IMR-90 (cell line): ENCODE data around the gene ZNF774. TPM values are rescaled to one million over a fixed set of nuclear protein-coding genes. Genes with fewer than 3 reads are reported as not detected.

Experiments
- ATAC-seq: fragments of 200-7000 bp; cut with Tn5 transposase; 2 replicates; pipeline ENCODE4 v1.9.1; 2020; ENCODE audit warnings: low read depth, mild to moderate bottlenecking, moderate library complexity
- BruUV-seq: library from RNA; stranded (reverse); fragments of 400-500 nt; replicated peaks from 2 replicates; lab custom pipeline; 2021; lab: Mats Ljungman, UMichigan
- CTCF ChIA-PET: fragments of 300-600 bp; formaldehyde crosslinking; extraction: SDS; loops from one replicate; lab custom pipeline; 2021; ENCODE audit warnings: antibody characterized with exemption; lab: Yijun Ruan, JAX
- POLR2A ChIA-PET: fragments of 300-600 bp; sonication (Branson Sonifier 250); formaldehyde crosslinking; loops from one replicate; lab custom pipeline; 2022; ENCODE audit warnings: antibody characterized with exemption; ENCODE audit not compliant: unreplicated experiment; lab: Charles Lee
- DNase-seq: peaks from one replicate; pipeline ENCODE4 v3.0.0; 2013
- H2AFZ ChIP-seq: replicated peaks from 2 replicates; pipeline ENCODE3; 2013; ENCODE audit warnings: low read length, mild to moderate bottlenecking; ENCODE audit not compliant: poor library complexity
- H2AK5ac ChIP-seq: 2 replicates; pipeline ENCODE4 v1.6.1; 2013; ENCODE audit warnings: low read depth, low read length, inconsistent platforms
- H2AK9ac ChIP-seq: replicated peaks from 2 replicates; pipeline ENCODE3; 2013; ENCODE audit warnings: mild to moderate bottlenecking, low read depth, low read length, moderate library complexity; ENCODE audit not compliant: poor library complexity
- H2BK120ac ChIP-seq: 2 replicates; pipeline ENCODE4 v1.6.1; 2013; ENCODE audit warnings: low read depth, low read length, inconsistent platforms
- H2BK15ac ChIP-seq: 3 replicates; pipeline ENCODE4 v1.6.1; 2013; ENCODE audit warnings: low read depth, low read length, inconsistent platforms
- H2BK20ac ChIP-seq: 2 replicates; pipeline ENCODE4 v1.6.1; 2013; ENCODE audit warnings: low read depth, mild to moderate bottlenecking, inconsistent platforms, low read length, moderate library complexity
- H2BK5ac ChIP-seq: 2 replicates; pipeline ENCODE4 v1.6.1; 2013; ENCODE audit warnings: mild to moderate bottlenecking, low read depth, low read length, inconsistent platforms; ENCODE audit not compliant: poor library complexity, severe bottlenecking
- H3K14ac ChIP-seq: replicated peaks from 2 replicates; pipeline ENCODE4 v1.6.1; 2013; ENCODE audit warnings: low read depth, low read length, inconsistent platforms
- H3K18ac ChIP-seq: 2 replicates; pipeline ENCODE4 v1.6.1; 2013; ENCODE audit warnings: low read depth, low read length, control low read depth
- H3K23ac ChIP-seq: 2 replicates; pipeline ENCODE4 v1.6.1; 2013; ENCODE audit warnings: low read depth, low read length, inconsistent platforms
- H3K27ac ChIP-seq: 2 replicates; pipeline ENCODE4 v1.5.1; 2013; ENCODE audit warnings: mild to moderate bottlenecking, control low read depth, low read length; ENCODE audit not compliant: insufficient read depth
- H3K27me3 ChIP-seq: 2 replicates; pipeline ENCODE4 v1.6.1; 2013; ENCODE audit warnings: low read length; ENCODE audit not compliant: control insufficient read depth, insufficient read depth
- H3K36me3 ChIP-seq: 2 replicates; pipeline ENCODE4 v1.6.1; 2013; ENCODE audit warnings: low read length, mixed read lengths; ENCODE audit not compliant: control insufficient read depth, insufficient read depth
- H3K4ac ChIP-seq: 2 replicates; pipeline ENCODE4 v1.6.1; 2013; ENCODE audit warnings: low read depth, low read length, inconsistent platforms
- H3K4me1 ChIP-seq: 2 replicates; pipeline ENCODE4 v1.6.1; 2013; ENCODE audit warnings: low read length, mixed read lengths; ENCODE audit not compliant: control insufficient read depth, insufficient read depth
- H3K4me2 ChIP-seq: 2 replicates; pipeline ENCODE4 v1.6.1; 2013; ENCODE audit warnings: low read depth, mild to moderate bottlenecking, control low read depth, low read length, moderate library complexity
- H3K4me3 ChIP-seq: 2 replicates; pipeline ENCODE4 v1.5.1; 2013; ENCODE audit warnings: low read depth, mild to moderate bottlenecking, control low read depth, low read length, moderate library complexity; ENCODE audit not compliant: insufficient read depth
- H3K56ac ChIP-seq: 2 replicates; pipeline ENCODE4 v1.6.1; 2013; ENCODE audit warnings: low read length, inconsistent platforms; ENCODE audit not compliant: insufficient read depth; ENCODE audit errors: extremely low read depth
- H3K79me1 ChIP-seq, 2 experiments: 2 replicates each; pipeline ENCODE4 v1.6.1; 2013; ENCODE audit warnings: low read length in 2 of 2, inconsistent platforms in 1 of 2, low read depth in 1 of 2
- H3K9ac ChIP-seq: 2 replicates; pipeline ENCODE4 v1.6.1; 2013; ENCODE audit warnings: low read depth, low read length, control low read depth
- H3K9me1 ChIP-seq: 2 replicates; pipeline ENCODE4 v1.6.1; 2013; ENCODE audit warnings: low read length, inconsistent platforms; ENCODE audit not compliant: insufficient read depth
- H3K9me3 ChIP-seq: 2 replicates; pipeline ENCODE4 v1.6.1; 2013; ENCODE audit warnings: low read length; ENCODE audit not compliant: control insufficient read depth, insufficient read depth
- H4K20me1 ChIP-seq: 2 replicates; pipeline ENCODE4 v1.6.1; 2013; ENCODE audit warnings: low read length, inconsistent platforms; ENCODE audit not compliant: insufficient read depth
- H4K5ac ChIP-seq: 2 replicates; pipeline ENCODE4 v1.6.1; 2013; ENCODE audit warnings: mild to moderate bottlenecking, low read depth, low read length, control low read depth
- H4K8ac ChIP-seq, 2 experiments: 2 replicates each; pipeline ENCODE4 v1.6.1; 2013; ENCODE audit warnings: low read depth in 2 of 2, low read length in 2 of 2, control low read depth in 1 of 2, inconsistent platforms in 1 of 2
- H4K91ac ChIP-seq: 2 replicates; pipeline ENCODE4 v1.6.1; 2013; ENCODE audit warnings: low read depth, low read length, inconsistent platforms; ENCODE audit not compliant: insufficient read depth
- BHLHE40 ChIP-seq: fragments of 150-350 bp; IDR thresholded peaks from 2 replicates; pipeline ENCODE4 v1.6.1; 2016; ENCODE audit warnings: mild to moderate bottlenecking, low read depth, low read length
- CEBPB ChIP-seq: IDR thresholded peaks from 2 replicates; pipeline ENCODE4 v1.6.1; 2012; ENCODE audit warnings: low read depth, low read length, improper control_type of control experiment
- CHD1 ChIP-seq: IDR thresholded peaks from 2 replicates; pipeline ENCODE4 v1.6.1; 2012; ENCODE audit warnings: low read depth, low read length, improper control_type of control experiment
- CTCF ChIP-seq: conservative IDR thresholded peaks from 2 replicates; pipeline ENCODE4 v1.5.1; 2012; ENCODE audit warnings: mild to moderate bottlenecking, low read depth, low read length, improper control_type of control experiment
- ELK1 ChIP-seq: fragments of 150-350 bp; IDR thresholded peaks from 2 replicates; pipeline ENCODE4 v1.6.1; 2016; ENCODE audit warnings: low read depth, mild to moderate bottlenecking, low read length, moderate library complexity, borderline replicate concordance
- FOS ChIP-seq: fragments of 150-350 bp; IDR thresholded peaks from 2 replicates; pipeline ENCODE4 v1.6.1; 2016; ENCODE audit warnings: low read depth, low read length
- MAZ ChIP-seq: IDR thresholded peaks from 2 replicates; pipeline ENCODE4 v1.6.1; 2012; ENCODE audit warnings: low read depth, mild to moderate bottlenecking, low read length, improper control_type of control experiment, moderate library complexity, borderline replicate concordance
- MXI1 ChIP-seq: IDR thresholded peaks from 2 replicates; pipeline ENCODE4 v1.6.1; 2012; ENCODE audit warnings: low read depth, mild to moderate bottlenecking, low read length, moderate library complexity, borderline replicate concordance
- NFE2L2 ChIP-seq: fragments of 150-350 bp; IDR thresholded peaks from 2 replicates; pipeline ENCODE4 v1.6.1; 2016; ENCODE audit warnings: low read depth, mild to moderate bottlenecking, low read length
- POLR2A ChIP-seq: IDR thresholded peaks from 2 replicates; pipeline ENCODE4 v1.6.1; 2012; ENCODE audit warnings: mild to moderate bottlenecking, low read depth, low read length
- RAD21 ChIP-seq: IDR thresholded peaks from 2 replicates; pipeline ENCODE4 v1.6.1; 2012; ENCODE audit warnings: low read length, improper control_type of control experiment
- RCOR1 ChIP-seq: IDR thresholded peaks from 2 replicates; pipeline ENCODE4 v1.6.1; 2012; ENCODE audit warnings: mild to moderate bottlenecking, low read length, improper control_type of control experiment; ENCODE audit not compliant: insufficient replicate concordance
- RFX5 ChIP-seq: IDR thresholded peaks from 2 replicates; pipeline ENCODE4 v1.8.0; 2012; ENCODE audit warnings: low read depth, mild to moderate bottlenecking, low read length, moderate library complexity
- SMC3 ChIP-seq: fragments of 150-350 bp; IDR thresholded peaks from 2 replicates; pipeline ENCODE4 v1.6.1; 2016; ENCODE audit warnings: low read depth, mild to moderate bottlenecking, antibody characterized with exemption, low read length, moderate library complexity
- USF2 ChIP-seq: fragments of 150-350 bp; IDR thresholded peaks from 2 replicates; pipeline ENCODE4 v1.6.1; 2017; ENCODE audit warnings: mild to moderate bottlenecking, antibody characterized with exemption, low read length, low read depth
- WGBS, 2 experiments: methylation state at CpG; one replicate each; pipeline versions ENCODE4 v1.1.5 to v1.1.7; 2013; ENCODE audit warnings: missing lambda C conversion rate in 2 of 2; ENCODE audit not compliant: insufficient read length in 1 of 2; ENCODE audit errors: extremely low coverage in 2 of 2; 5-methylcytosine and 5-hydroxymethylcytosine counted together
- dilution Hi-C: fragments of 300-500 bp; cut with HindIII; formaldehyde crosslinking; loops from one replicate; pipeline ENCODE4 v1.14.3; 2018; ENCODE audit warnings: low sequenced_read_pairs; ENCODE audit not compliant: unreplicated experiment
- in situ Hi-C: fragments of 300-500 bp; cut with MboI; formaldehyde crosslinking; loops from 3 replicates; pipeline ENCODE4 v1.14.3; 2019; ENCODE audit warnings: low sequenced_read_pairs, inconsistent platforms, mixed read lengths
- intact Hi-C: fragments of 100-400 bp; cut with micrococcal nuclease; formaldehyde crosslinking; loops from 2 replicates; pipeline ENCODE4 v1.10.0; 2022
- polyA plus RNA-seq, 3 experiments: library from polyadenylated mRNA; depleted of rRNA; stranded (reverse); fragments of >200 nt; gene quantifications; 2 replicates each; pipeline ENCODE4 v1.2.3, GENCODE V29; 2012; ENCODE audit warnings: low replicate concordance in 1 of 3
- total RNA-seq: library from RNA; depleted of rRNA; stranded (reverse); fragments of >200 nt; gene quantifications from 2 replicates; pipeline ENCODE4 v1.2.3, GENCODE V29; 2012

The ZNF774 gene
- total and polyA plus RNA-seq, 2 of the 4 experiments (the other 2 are of a cell fraction) = 0.91 to 1.1 TPM

- Histone ChIP-seq H2BK120ac (no peak overlapping the region), H3K36me3 (peaks cover 13% of the 10 kb centered on the region), H2AFZ (no peak overlapping the region), H3K27me3 (no peaks in the 10 kb centered on the region), H3K4me2 (no peak overlapping the region), H3K9ac (no peak overlapping the region), H3K4ac (no peak overlapping the region), H3K56ac (no peak overlapping the region), H3K4me1 (peaks cover 3% of the 10 kb centered on the region; the same call in 1 of the 2 replicates), H2BK5ac (no peak overlapping the region), H3K18ac (no peak overlapping the region), H2BK15ac (no peak overlapping the region), H4K8ac (no peak overlapping the region), H3K27ac (no peak overlapping the region), H4K91ac (no peak overlapping the region), H4K20me1 (peaks cover 73% of the 10 kb centered on the region), H2AK5ac (no peak overlapping the region), H3K4me3 (no peak overlapping the region), H3K23ac (no peak overlapping the region), H3K79me1 (peaks cover 15 to 58% of the 10 kb centered on the region in 2 experiments), H3K14ac (0 out of 2 replicates have a peak overlapping the region, but pooled peaks have one; percentile 12), H3K9me3 (no peaks in the 10 kb centered on the region), H4K5ac (no peak overlapping the region), H2BK20ac (no peak overlapping the region), H2AK9ac (no peak overlapping the region), H3K9me1 (peaks cover 13% of the 10 kb centered on the region)
- BruUV-seq = no TSS peak
- dilution Hi-C loops = no loop called here
- CTCF ChIA-PET = interaction anchor here (0.6 kb wide), 1 partner anchor 1148 kb away, joined by 3 read pairs; no protein-coding TSS in a partner anchor
- ATAC-seq (no peak), DNase-seq (no peak)
- intact Hi-C loops = no loop called here
- POLR2A ChIA-PET = no interaction called here
- 97% methylated on average over 10 of the region's 12 CpGs; no CpG with 5 or more reads in 1 of the 2 experiments for WGBS, 2 experiments
- in situ Hi-C loops = no loop called here
- TF ChIP-seq NFE2L2 (no peak), FOS (no peak), ELK1 (no peak), BHLHE40 (no peak), MAZ (no peak), USF2 (no peak), RCOR1 (no peak), CEBPB (no peak), SMC3 (no peak), RAD21 (no peak), MXI1 (no peak), RFX5 (no peak), CTCF (no peak), CHD1 (no peak), POLR2A (no peak)
These were observed 42.8 kb downstream of the ZNF774 start for GRCh38 chr15:90394748-90395442.
